DLD1 (cell line): ENCODE data around the gene ALAS1.

Experiments
- in situ Hi-C: cut with HindIII; loops from 2 replicates; pipeline ENCODE4 v1.10.0; 2017; ENCODE audit warnings: low sequenced_read_pairs

ALAS1 gene

GRCh38 chr3:52247409-52248164 lies 49.6 kb downstream of the ALAS1 start:
- in situ Hi-C loops = no loop called here

- in situ Hi-C loops = no loop called here
Observed at GRCh38 chr3:52248165-52248541, 50.2 kb downstream of the ALAS1 start.

- in situ Hi-C loops = no loop called here
Observed at GRCh38 chr3:52248816-52249547, 51.0 kb downstream of the ALAS1 start.

- in situ Hi-C loops = no loop called here
Observed at GRCh38 chr3:52249683-52250082, 51.7 kb downstream of the ALAS1 start.

GRCh38 chr3:52250122-52250521 lies 52.2 kb downstream of the ALAS1 start:
- in situ Hi-C loops = no loop called here

- in situ Hi-C loops = no loop called here
Observed at GRCh38 chr3:52253314-52254304, 55.6 kb downstream of the ALAS1 start.

GRCh38 chr3:52254608-52255007 lies 56.6 kb downstream of the ALAS1 start:
- in situ Hi-C loops = no loop called here

- in situ Hi-C loops = no loop called here
Observed at GRCh38 chr3:52256159-52256558, 58.2 kb downstream of the ALAS1 start.

GRCh38 chr3:52256622-52257021 lies 58.7 kb downstream of the ALAS1 start:
- in situ Hi-C loops = no loop called here

- in situ Hi-C loops = no loop called here
Observed at GRCh38 chr3:52257911-52258310, 60.0 kb downstream of the ALAS1 start.

- in situ Hi-C loops = no loop called here
Observed at GRCh38 chr3:52259035-52259434, 61.1 kb downstream of the ALAS1 start.

- in situ Hi-C loops = no loop called here
Observed at GRCh38 chr3:52259448-52259847, 61.5 kb downstream of the ALAS1 start.

GRCh38 chr3:52262447-52262846 lies 64.5 kb downstream of the ALAS1 start:
- in situ Hi-C loops = no loop called here
